CD4-positive, alpha-beta T cell (primary cell): Measurements from ENCODE around the gene ABTB1. TPM values are rescaled to one million over a fixed set of nuclear protein-coding genes. Genes with fewer than 3 reads are reported as not detected.

Source experiments
- ATAC-seq: fragments of 200-7000 bp; cut with Tn5 transposase; one replicate; pipeline ENCODE4 v1.10.0; 2022; ENCODE audit warnings: mild to moderate bottlenecking; ENCODE audit not compliant: poor library complexity
- CTCF ChIA-PET: fragments of 350-600 bp; sonication (Branson Sonifier 250); formaldehyde crosslinking; loops from one replicate; lab custom pipeline; 2021; ENCODE audit warnings: antibody characterized with exemption, inconsistent platforms; lab: Charles Lee
- POLR2A ChIA-PET: fragments of 350-600 bp; sonication (Branson Sonifier 250); formaldehyde crosslinking; loops from one replicate; lab custom pipeline; 2021; ENCODE audit warnings: antibody characterized with exemption, inconsistent platforms; lab: Charles Lee
- DNase-seq, 14 experiments: peaks; one replicate each; pipeline ENCODE4 v3.0.0-alpha.2; 2013 to 2020; ENCODE audit warnings: mixed read lengths in 2 of 14
- H3K27ac ChIP-seq, 2 donors: one replicate each; pipeline versions ENCODE4 v1.5.1 to v1.7.0; 2013; ENCODE audit warnings: low read length in 2 of 2, low read depth in 1 of 2, mild to moderate bottlenecking in 1 of 2
- H3K27me3 ChIP-seq, 2 experiments: 1 replicate in 1 of 2; 2 replicates in 1 of 2; pipeline versions ENCODE4 v1.6.1 to v1.7.0; 2013; ENCODE audit warnings: low read length in 2 of 2, control low read depth in 1 of 2, mild to moderate bottlenecking in 1 of 2, moderate library complexity in 1 of 2; ENCODE audit not compliant: insufficient read depth in 2 of 2, control insufficient read depth in 1 of 2
- H3K36me3 ChIP-seq: one replicate; pipeline ENCODE4 v1.6.1; 2013; ENCODE audit warnings: low read length, control low read depth; ENCODE audit not compliant: insufficient read depth
- H3K4me1 ChIP-seq: one replicate; pipeline ENCODE4 v1.6.1; 2013; ENCODE audit warnings: low read length, control low read depth; ENCODE audit not compliant: insufficient read depth
- H3K4me3 ChIP-seq: one replicate; pipeline ENCODE4 v1.5.1; 2013; ENCODE audit warnings: mild to moderate bottlenecking, low read length, moderate library complexity
- H3K9me3 ChIP-seq, 2 experiments: 1 replicate in 1 of 2; 2 replicates in 1 of 2; pipeline versions ENCODE4 v1.6.1 to v1.7.0; 2013; ENCODE audit warnings: low read length in 2 of 2, mild to moderate bottlenecking in 2 of 2, control low read depth in 1 of 2, moderate library complexity in 1 of 2; ENCODE audit not compliant: control insufficient read depth in 1 of 2, insufficient read depth in 1 of 2
- H3K27ac Mint-ChIP-seq: one replicate; pipeline ENCODE4 v1.8.0; 2020; ENCODE audit warnings: mixed read lengths
- H3K27me3 Mint-ChIP-seq: one replicate; pipeline ENCODE4 v1.8.0; 2021; ENCODE audit warnings: mixed read lengths
- H3K36me3 Mint-ChIP-seq: one replicate; pipeline ENCODE4 v1.8.0; 2021; ENCODE audit warnings: low read depth, mixed read lengths
- H3K4me1 Mint-ChIP-seq: one replicate; pipeline ENCODE4 v1.8.0; 2021; ENCODE audit warnings: low read depth, mixed read lengths
- H3K4me3 Mint-ChIP-seq: one replicate; pipeline ENCODE4 v1.8.0; 2020; ENCODE audit warnings: mild to moderate bottlenecking, mixed read lengths
- H3K9me3 Mint-ChIP-seq: one replicate; pipeline ENCODE4 v1.8.0; 2020; ENCODE audit warnings: mixed read lengths
- intact Hi-C, 2 experiments: fragments of 100-400 bp; cut with DNase I in 1 of 2; cut with micrococcal nuclease in 1 of 2; formaldehyde crosslinking; loops; one replicate each; pipeline versions ENCODE4 v1.15.1 to v1.9.0; 2023 to 2025; cut with DNase I, micrococcal nuclease
- total RNA-seq, 174 experiments: library from RNA in 2 of 174; stranded (reverse) in 2 of 174; gene quantifications; one replicate each; pipeline ENCODE4 v1.2.3 and lab custom pipeline; 2021 to 2026
- TF ChIP-seq, protein P1 (sequence below): fragments of 200-600 bp; IDR thresholded peaks from one replicate; pipeline ENCODE4 v1.8.0; 2022; ENCODE audit warnings: antibody characterized with exemption, mild to moderate bottlenecking

Gene ABTB1
- total RNA-seq, 2 experiments from 2014 or later, result 116 to 118 TPM

DNA sequence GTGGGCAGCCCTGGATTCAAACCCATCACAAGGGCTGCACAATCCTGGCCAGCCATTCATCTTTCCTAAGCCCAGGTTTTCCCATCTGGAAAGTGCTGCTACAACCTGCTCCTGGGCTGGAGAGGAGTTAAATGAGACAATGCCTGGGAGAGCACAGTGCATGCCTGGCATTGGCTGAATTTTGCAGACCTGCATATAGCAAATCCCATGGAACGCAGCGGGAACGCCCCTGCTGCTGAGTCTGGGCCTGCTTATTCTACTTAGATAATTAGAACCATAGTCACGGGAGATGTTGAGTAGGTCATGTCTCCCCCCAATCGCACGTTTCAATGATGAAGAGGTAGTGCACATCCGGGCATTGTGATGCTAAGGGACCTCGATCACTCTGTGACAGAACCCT, 46.6 kb downstream of the ABTB1 start:
- no peak overlapping the region for H3K4me3 Mint-ChIP-seq
- ATAC-seq (no peak), DNase-seq (no peak)
- Histone ChIP-seq H3K4me3 (no peak overlapping the region), H3K4me1 (no peaks in the 10 kb centered on the region), H3K27me3 (peaks cover 0 to 6% of the 10 kb centered on the region in 2 experiments), H3K9me3 (no peaks in the 10 kb centered on the region), H3K36me3 (no peaks in the 10 kb centered on the region), H3K27ac (no peak overlapping the region)
- POLR2A ChIA-PET, result no interaction called here
- no peaks in the 10 kb centered on the region for H3K36me3 Mint-ChIP-seq
- no peaks in the 10 kb centered on the region for H3K4me1 Mint-ChIP-seq
- intact Hi-C loops, result no loop called here
- CTCF ChIA-PET, result no interaction called here
- no peaks in the 10 kb centered on the region for H3K9me3 Mint-ChIP-seq
- peaks cover 4% of the 10 kb centered on the region for H3K27me3 Mint-ChIP-seq
- H3K27ac Mint-ChIP-seq, result no peak overlapping the region
- TF ChIP-seq, protein P1, sequence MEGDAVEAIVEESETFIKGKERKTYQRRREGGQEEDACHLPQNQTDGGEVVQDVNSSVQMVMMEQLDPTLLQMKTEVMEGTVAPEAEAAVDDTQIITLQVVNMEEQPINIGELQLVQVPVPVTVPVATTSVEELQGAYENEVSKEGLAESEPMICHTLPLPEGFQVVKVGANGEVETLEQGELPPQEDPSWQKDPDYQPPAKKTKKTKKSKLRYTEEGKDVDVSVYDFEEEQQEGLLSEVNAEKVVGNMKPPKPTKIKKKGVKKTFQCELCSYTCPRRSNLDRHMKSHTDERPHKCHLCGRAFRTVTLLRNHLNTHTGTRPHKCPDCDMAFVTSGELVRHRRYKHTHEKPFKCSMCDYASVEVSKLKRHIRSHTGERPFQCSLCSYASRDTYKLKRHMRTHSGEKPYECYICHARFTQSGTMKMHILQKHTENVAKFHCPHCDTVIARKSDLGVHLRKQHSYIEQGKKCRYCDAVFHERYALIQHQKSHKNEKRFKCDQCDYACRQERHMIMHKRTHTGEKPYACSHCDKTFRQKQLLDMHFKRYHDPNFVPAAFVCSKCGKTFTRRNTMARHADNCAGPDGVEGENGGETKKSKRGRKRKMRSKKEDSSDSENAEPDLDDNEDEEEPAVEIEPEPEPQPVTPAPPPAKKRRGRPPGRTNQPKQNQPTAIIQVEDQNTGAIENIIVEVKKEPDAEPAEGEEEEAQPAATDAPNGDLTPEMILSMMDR, result no peak

DNA sequence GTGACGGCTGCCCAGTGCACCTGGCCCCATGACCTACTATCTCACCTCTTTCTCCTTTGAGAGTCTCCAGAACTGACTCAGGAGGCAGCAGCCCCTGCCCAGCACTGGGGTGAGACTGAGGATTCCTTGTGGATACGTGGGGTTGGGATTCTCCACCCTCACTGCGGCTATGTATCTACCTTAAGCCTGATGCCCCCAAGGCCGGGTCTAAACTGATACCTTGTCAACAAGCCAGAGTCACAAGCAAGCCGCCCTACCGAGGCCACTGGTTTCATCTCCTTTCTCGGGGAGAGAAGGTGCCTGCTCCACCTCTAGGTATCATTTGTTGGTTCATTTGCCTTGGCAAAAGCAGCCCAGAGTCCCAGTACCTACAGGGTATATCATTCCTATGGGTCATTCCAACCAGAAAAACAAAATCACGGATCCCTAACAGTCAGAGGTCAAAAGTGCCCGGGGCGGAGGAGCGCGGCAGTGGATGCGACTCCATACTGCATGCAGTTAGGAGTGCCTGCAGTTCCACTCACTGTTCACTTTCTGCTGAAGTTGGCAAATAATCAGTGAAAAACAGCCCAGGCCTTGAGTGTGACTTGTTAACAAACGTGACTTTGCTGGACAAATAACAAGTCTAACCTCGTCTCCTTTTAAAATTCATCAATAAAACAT, 47.5 kb downstream of the ABTB1 start:
- H3K4me1 ChIP-seq, result no peaks in the 10 kb centered on the region
- POLR2A ChIA-PET, result no interaction called here
- H3K27me3 ChIP-seq, result peaks cover 0 to 6% of the 10 kb centered on the region in 2 experiments
- TF ChIP-seq, protein P1, result no peak
- Mint-ChIP-seq H3K27ac (no peak overlapping the region), H3K4me3 (no peak overlapping the region), H3K9me3 (no peaks in the 10 kb centered on the region), H3K4me1 (no peaks in the 10 kb centered on the region), H3K27me3 (peaks cover 2% of the 10 kb centered on the region), H3K36me3 (no peaks in the 10 kb centered on the region)
- ATAC-seq (no peak), DNase-seq (no peak)
- H3K36me3 ChIP-seq, result no peaks in the 10 kb centered on the region
- intact Hi-C loops, result no loop called here
- CTCF ChIA-PET, result no interaction called here
- no peak overlapping the region for H3K4me3 ChIP-seq
- H3K9me3 ChIP-seq, result no peaks in the 10 kb centered on the region
- no peak overlapping the region for H3K27ac ChIP-seq

DNA sequence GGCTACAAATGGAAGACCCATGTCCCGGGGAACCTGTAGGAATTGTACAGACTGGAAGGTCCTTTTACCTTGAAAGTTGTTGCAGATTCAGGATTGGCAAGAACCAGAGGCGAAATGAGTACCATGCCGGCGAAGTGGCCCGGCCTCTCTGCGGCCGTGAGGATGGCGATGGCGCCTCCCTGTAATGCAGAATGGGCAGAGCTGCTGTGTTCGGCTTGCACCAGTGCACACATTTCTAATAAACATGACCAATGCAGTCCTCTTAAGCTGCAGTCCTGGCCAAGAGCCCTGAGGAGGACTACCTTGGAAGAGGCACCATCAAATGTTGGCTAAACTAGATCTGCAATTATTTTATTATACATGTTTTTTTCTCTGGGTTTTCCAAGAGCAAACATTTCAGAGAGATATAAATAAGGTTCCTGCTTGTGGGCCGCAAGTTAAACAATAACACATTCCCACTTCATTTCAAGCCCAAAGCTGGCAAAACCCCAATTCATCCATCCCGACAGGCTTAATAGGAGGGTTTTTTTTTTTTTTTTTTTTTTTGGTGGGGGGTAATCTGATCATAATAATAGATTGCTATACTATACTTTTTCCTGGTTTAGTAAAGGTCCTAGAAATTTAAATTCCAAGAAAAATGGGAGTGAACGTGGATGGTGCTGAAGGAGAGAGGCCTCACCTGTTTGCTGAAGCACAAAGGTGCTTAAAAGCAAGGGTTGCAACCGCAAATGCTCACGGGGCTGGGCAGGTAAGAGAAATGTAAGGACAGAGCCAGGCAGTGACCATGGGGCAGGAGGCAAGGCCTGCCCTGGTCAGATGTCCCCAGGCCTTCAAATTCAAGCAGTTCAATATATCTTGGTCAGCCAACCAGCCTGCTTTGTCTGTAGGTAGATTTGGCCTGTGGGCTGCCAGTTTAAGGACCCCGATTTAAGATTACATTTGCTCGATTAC, 48.5 kb downstream of the ABTB1 start:
- H3K27me3 Mint-ChIP-seq, result peaks cover 3% of the 10 kb centered on the region
- H3K4me1 Mint-ChIP-seq, result no peaks in the 10 kb centered on the region
- Histone ChIP-seq H3K36me3 (no peaks in the 10 kb centered on the region), H3K27me3 (peaks cover 0 to 6% of the 10 kb centered on the region in 2 experiments), H3K4me3 (no peak overlapping the region), H3K9me3 (no peaks in the 10 kb centered on the region), H3K4me1 (no peaks in the 10 kb centered on the region), H3K27ac (no peak overlapping the region)
- no peak for DNase-seq
- ChIA-PET POLR2A (no interaction called here), CTCF (no interaction called here)
- no peaks in the 10 kb centered on the region for H3K36me3 Mint-ChIP-seq
- H3K27ac Mint-ChIP-seq, result no peak overlapping the region
- no peak overlapping the region for H3K4me3 Mint-ChIP-seq
- no peaks in the 10 kb centered on the region for H3K9me3 Mint-ChIP-seq
- TF ChIP-seq, protein P1, result no peak
- no peak for ATAC-seq
- intact Hi-C loops, result no loop called here
